GM19043 (cell line): ENCODE results near the gene SYNPO2.

Experiments used
- ATAC-seq: cut with Tn5 transposase; IDR thresholded peaks from one replicate; pipeline ENCODE4 v1.9.1; 2021; ENCODE audit warnings: low read depth; ENCODE audit not compliant: unreplicated experiment

SYNPO2 gene

GRCh38 chr4:118931786-118932185 is 43.1 kb downstream of the SYNPO2 start:
- no peak for ATAC-seq

GRCh38 chr4:118935819-118936218 is 47.2 kb downstream of the SYNPO2 start:
- ATAC-seq = no peak

GRCh38 chr4:118936406-118936805 is 47.8 kb downstream of the SYNPO2 start:
- no peak for ATAC-seq

GRCh38 chr4:118939169-118939783 is 50.6 kb downstream of the SYNPO2 start:
- no peak for ATAC-seq

- ATAC-seq = no peak
Observed at GRCh38 chr4:118941149-118941548, 52.5 kb downstream of the SYNPO2 start.

- ATAC-seq = no peak
Observed at GRCh38 chr4:118941799-118942198, 53.1 kb downstream of the SYNPO2 start.

GRCh38 chr4:118942465-118942864 is 53.8 kb downstream of the SYNPO2 start:
- ATAC-seq = no peak

GRCh38 chr4:118947095-118947494 is 58.4 kb downstream of the SYNPO2 start:
- ATAC-seq = no peak

- no peak for ATAC-seq
Observed at GRCh38 chr4:118948545-118949144, 60.0 kb downstream of the SYNPO2 start.

GRCh38 chr4:118950224-118950623 is 61.6 kb downstream of the SYNPO2 start:
- ATAC-seq = no peak

- ATAC-seq = no peak
Observed at GRCh38 chr4:118950929-118951570, 62.4 kb downstream of the SYNPO2 start.

GRCh38 chr4:118953276-118953675 is 64.6 kb downstream of the SYNPO2 start:
- no peak for ATAC-seq

- ATAC-seq = no peak
Observed at GRCh38 chr4:118954246-118954645, 65.6 kb downstream of the SYNPO2 start.

GRCh38 chr4:118955515-118955914 is 66.9 kb downstream of the SYNPO2 start:
- no peak for ATAC-seq

- ATAC-seq = no peak
Observed at GRCh38 chr4:118957722-118958445, 69.2 kb downstream of the SYNPO2 start.

GRCh38 chr4:118962540-118962939 is 73.9 kb downstream of the SYNPO2 start:
- ATAC-seq = no peak

- no peak for ATAC-seq
Observed at GRCh38 chr4:118964891-118965411, 76.3 kb downstream of the SYNPO2 start.

GRCh38 chr4:118967393-118967792 is 78.7 kb downstream of the SYNPO2 start:
- no peak for ATAC-seq

- ATAC-seq = peak; percentile 99
Observed at GRCh38 chr4:118968005-118968404, 79.4 kb downstream of the SYNPO2 start.

GRCh38 chr4:118968813-118969212 is 80.2 kb downstream of the SYNPO2 start:
- no peak for ATAC-seq

- no peak for ATAC-seq
Observed at GRCh38 chr4:118969359-118969758, 80.7 kb downstream of the SYNPO2 start.
